Neural crest cell (in vitro differentiated cells): ENCODE results near the gene MLLT6. TPM values are rescaled to one million over a fixed set of nuclear protein-coding genes. Genes with fewer than 3 reads are reported as not detected.

Source experiments
- DNase-seq: peaks from one replicate; pipeline ENCODE4 v3.0.0; 2021; ENCODE audit warnings: low read depth, mixed read lengths, low spot score
- H3K27ac Mint-ChIP-seq: one replicate; pipeline ENCODE4 v1.8.0; 2021; ENCODE audit warnings: mild to moderate bottlenecking, mixed read lengths; ENCODE audit not compliant: unreplicated experiment
- H3K27me3 Mint-ChIP-seq: 2 replicates; pipeline ENCODE4 v1.8.0; 2021; ENCODE audit warnings: low read depth, mild to moderate bottlenecking, mixed read lengths
- H3K36me3 Mint-ChIP-seq: 2 replicates; pipeline ENCODE4 v1.8.0; 2021; ENCODE audit warnings: low read depth, mild to moderate bottlenecking, mixed read lengths
- H3K4me1 Mint-ChIP-seq: 2 replicates; pipeline ENCODE4 v1.8.0; 2021; ENCODE audit warnings: mixed read lengths
- H3K4me3 Mint-ChIP-seq: one replicate; pipeline ENCODE4 v1.8.0; 2021; ENCODE audit warnings: mild to moderate bottlenecking, mixed read lengths
- H3K9me3 Mint-ChIP-seq: 2 replicates; pipeline ENCODE4 v1.8.0; 2021; ENCODE audit warnings: mixed read lengths
- CTCF ChIP-seq: fragments of 200-600 bp; sonication (generic); conservative IDR thresholded peaks from 2 replicates; pipeline ENCODE4 v1.5.0; 2021; ENCODE audit warnings: antibody characterized with exemption, mild to moderate bottlenecking
- total RNA-seq: library from RNA; stranded (reverse); gene quantifications from 2 replicates; pipeline ENCODE4 v1.2.1, GENCODE V29; 2021

Gene MLLT6
- total RNA-seq, 1 donor from 2014 or later: 79.6 TPM

GRCh38 chr17:38733982-38734973, 29.2 kb downstream of the MLLT6 start:
- no peaks in the 10 kb centered on the region for H3K9me3 Mint-ChIP-seq
- TF ChIP-seq CTCF: peak; percentile 30
- H3K36me3 Mint-ChIP-seq: peaks cover 6% of the 10 kb centered on the region
- H3K4me3 Mint-ChIP-seq: peak overlapping the region; percentile 49
- peaks cover 12% of the 10 kb centered on the region for H3K27me3 Mint-ChIP-seq
- no peak for DNase-seq
- H3K27ac Mint-ChIP-seq: no peak overlapping the region
- peaks cover 28% of the 10 kb centered on the region for H3K4me1 Mint-ChIP-seq

- Mint-ChIP-seq H3K9me3 (no peaks in the 10 kb centered on the region), H3K4me3 (peak overlapping the region; percentile 49), H3K27ac (no peak overlapping the region), H3K36me3 (peaks cover 6% of the 10 kb centered on the region), H3K4me1 (peaks cover 23% of the 10 kb centered on the region), H3K27me3 (peaks cover 10% of the 10 kb centered on the region)
- TF ChIP-seq CTCF: peak; percentile 88
- DNase-seq: peak; percentile 85
These were observed 30.3 kb downstream of the MLLT6 start for GRCh38 chr17:38735161-38735997.

- Mint-ChIP-seq H3K4me1 (peaks cover 28% of the 10 kb centered on the region), H3K9me3 (no peaks in the 10 kb centered on the region), H3K4me3 (peak overlapping the region; percentile 71), H3K36me3 (peaks cover 7% of the 10 kb centered on the region), H3K27ac (peak overlapping the region; percentile 35), H3K27me3 (no peaks in the 10 kb centered on the region)
- no peak for DNase-seq
- TF ChIP-seq CTCF: no peak
These were observed 33.1 kb downstream of the MLLT6 start for GRCh38 chr17:38738007-38738662.

- peaks cover 7% of the 10 kb centered on the region for H3K36me3 Mint-ChIP-seq
- H3K9me3 Mint-ChIP-seq: no peaks in the 10 kb centered on the region
- H3K4me3 Mint-ChIP-seq: no peak overlapping the region
- TF ChIP-seq CTCF: no peak
- peaks cover 33% of the 10 kb centered on the region for H3K4me1 Mint-ChIP-seq
- no peak for DNase-seq
- no peaks in the 10 kb centered on the region for H3K27me3 Mint-ChIP-seq
- no peak overlapping the region for H3K27ac Mint-ChIP-seq
These were observed 33.6 kb downstream of the MLLT6 start for GRCh38 chr17:38738686-38739085.

- no peaks in the 10 kb centered on the region for H3K27me3 Mint-ChIP-seq
- no peaks in the 10 kb centered on the region for H3K9me3 Mint-ChIP-seq
- peaks cover 39% of the 10 kb centered on the region for H3K4me1 Mint-ChIP-seq
- TF ChIP-seq CTCF: no peak
- no peak for DNase-seq
- peaks cover 7% of the 10 kb centered on the region for H3K36me3 Mint-ChIP-seq
- no peak overlapping the region for H3K27ac Mint-ChIP-seq
- H3K4me3 Mint-ChIP-seq: no peak overlapping the region
These were observed 34.2 kb downstream of the MLLT6 start for GRCh38 chr17:38739305-38739704.
